Measurements from ENCODE around the gene SPP1.

GRCh38 chr4:87995435-87995834 lies 19.9 kb downstream of the SPP1 start:
- TF ChIP-seq, protein P1, sequence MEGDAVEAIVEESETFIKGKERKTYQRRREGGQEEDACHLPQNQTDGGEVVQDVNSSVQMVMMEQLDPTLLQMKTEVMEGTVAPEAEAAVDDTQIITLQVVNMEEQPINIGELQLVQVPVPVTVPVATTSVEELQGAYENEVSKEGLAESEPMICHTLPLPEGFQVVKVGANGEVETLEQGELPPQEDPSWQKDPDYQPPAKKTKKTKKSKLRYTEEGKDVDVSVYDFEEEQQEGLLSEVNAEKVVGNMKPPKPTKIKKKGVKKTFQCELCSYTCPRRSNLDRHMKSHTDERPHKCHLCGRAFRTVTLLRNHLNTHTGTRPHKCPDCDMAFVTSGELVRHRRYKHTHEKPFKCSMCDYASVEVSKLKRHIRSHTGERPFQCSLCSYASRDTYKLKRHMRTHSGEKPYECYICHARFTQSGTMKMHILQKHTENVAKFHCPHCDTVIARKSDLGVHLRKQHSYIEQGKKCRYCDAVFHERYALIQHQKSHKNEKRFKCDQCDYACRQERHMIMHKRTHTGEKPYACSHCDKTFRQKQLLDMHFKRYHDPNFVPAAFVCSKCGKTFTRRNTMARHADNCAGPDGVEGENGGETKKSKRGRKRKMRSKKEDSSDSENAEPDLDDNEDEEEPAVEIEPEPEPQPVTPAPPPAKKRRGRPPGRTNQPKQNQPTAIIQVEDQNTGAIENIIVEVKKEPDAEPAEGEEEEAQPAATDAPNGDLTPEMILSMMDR (IDR thresholded peaks at IDR 0.05): no peak
- TF ChIP-seq POLR2A (IDR thresholded peaks at IDR 0.05): no peak

Measured in Peyer's patch (tissue), 4 donors.